ENCODE measurements around the gene YEATS2.

The YEATS2 gene

GRCh38 chr3:183816681-183817510 is 119.3 kb downstream of the YEATS2 start:
- no peak overlapping the region for H3K4me3 ChIP-seq (ENCODE audit: low read length)
- H3K79me2 ChIP-seq (ENCODE audit: low read length), result no peaks in the 10 kb centered on the region
- no peak overlapping the region for H2AFZ ChIP-seq (ENCODE audit: low read depth, low read length)
- no peak overlapping the region for H3K27ac ChIP-seq (ENCODE audit: low read length)
- no peaks in the 10 kb centered on the region for H3K9me3 ChIP-seq (ENCODE audit: insufficient read depth, low read length)
- H3K27me3 ChIP-seq (ENCODE audit: low read depth, low read length), result no peaks in the 10 kb centered on the region
- H3K4me2 ChIP-seq (ENCODE audit: low read length), result no peak overlapping the region
- no peak overlapping the region for H3K9ac ChIP-seq (ENCODE audit: low read length)
- TF ChIP-seq CTCF (IDR thresholded peaks at IDR 0.05; ENCODE audit: low read depth, low read length) (no peak), EZH2phosphoT487 (IDR thresholded peaks at IDR 0.05; ENCODE audit: low read depth) (no peak)
- peaks cover 12% of the 10 kb centered on the region for H3K4me1 ChIP-seq (ENCODE audit: low read length)
- H4K20me1 ChIP-seq (ENCODE audit: insufficient read depth, low read length), result peaks cover 6% of the 10 kb centered on the region; the same call in 1 of the 2 replicates
- H3K36me3 ChIP-seq (replicated peaks; ENCODE audit: low read depth, low read length), result peaks cover 9% of the 10 kb centered on the region

GRCh38 chr3:183817639-183818038 is 120.0 kb downstream of the YEATS2 start:
- Histone ChIP-seq H3K27me3 (ENCODE audit: low read depth, low read length) (no peaks in the 10 kb centered on the region), H3K79me2 (ENCODE audit: low read length) (no peaks in the 10 kb centered on the region), H4K20me1 (ENCODE audit: insufficient read depth, low read length) (peaks cover 6% of the 10 kb centered on the region; the same call in 1 of the 2 replicates), H3K36me3 (replicated peaks; ENCODE audit: low read depth, low read length) (peaks cover 7% of the 10 kb centered on the region), H3K4me1 (ENCODE audit: low read length) (peaks cover 12% of the 10 kb centered on the region), H3K27ac (ENCODE audit: low read length) (no peak overlapping the region), H3K4me2 (ENCODE audit: low read length) (no peak overlapping the region), H3K9me3 (ENCODE audit: insufficient read depth, low read length) (no peaks in the 10 kb centered on the region), H3K4me3 (ENCODE audit: low read length) (no peak overlapping the region), H3K9ac (ENCODE audit: low read length) (no peak overlapping the region), H2AFZ (ENCODE audit: low read depth, low read length) (no peak overlapping the region)
- TF ChIP-seq CTCF (IDR thresholded peaks at IDR 0.05; ENCODE audit: low read depth, low read length), result no peak
- no peak for TF ChIP-seq EZH2phosphoT487 (IDR thresholded peaks at IDR 0.05; ENCODE audit: low read depth)

- TF ChIP-seq EZH2phosphoT487 (IDR thresholded peaks at IDR 0.05; ENCODE audit: low read depth) (no peak), CTCF (IDR thresholded peaks at IDR 0.05; ENCODE audit: low read depth, low read length) (no peak)
- H3K27ac ChIP-seq (ENCODE audit: low read length), result no peak overlapping the region
- H3K4me2 ChIP-seq (ENCODE audit: low read length), result no peak overlapping the region
- H3K27me3 ChIP-seq (ENCODE audit: low read depth, low read length), result no peaks in the 10 kb centered on the region
- no peaks in the 10 kb centered on the region for H3K9me3 ChIP-seq (ENCODE audit: insufficient read depth, low read length)
- H2AFZ ChIP-seq (ENCODE audit: low read depth, low read length), result no peak overlapping the region
- H4K20me1 ChIP-seq (ENCODE audit: insufficient read depth, low read length), result peaks cover 6% of the 10 kb centered on the region; the same call in 1 of the 2 replicates
- no peak overlapping the region for H3K4me3 ChIP-seq (ENCODE audit: low read length)
- no peaks in the 10 kb centered on the region for H3K79me2 ChIP-seq (ENCODE audit: low read length)
- peaks cover 4% of the 10 kb centered on the region for H3K36me3 ChIP-seq (replicated peaks; ENCODE audit: low read depth, low read length)
- peaks cover 12% of the 10 kb centered on the region for H3K4me1 ChIP-seq (ENCODE audit: low read length)
- H3K9ac ChIP-seq (ENCODE audit: low read length), result no peak overlapping the region
Measured at GRCh38 chr3:183818041-183818620, 120.5 kb downstream of the YEATS2 start.

All from OCI-LY3 (cell line).